Mesenchymal stem cell (in vitro differentiated cells and primary cell): ENCODE results near the gene HAPLN3.

Experiments
- DNase-seq: peaks from one replicate; pipeline ENCODE4 v3.0.0-alpha.2; 2013
- H2AFZ ChIP-seq: one replicate; pipeline ENCODE4 v1.6.1; 2013; ENCODE audit warnings: low read depth, mild to moderate bottlenecking, control low read depth, inconsistent platforms, low read length, moderate library complexity
- H2AK5ac ChIP-seq: 2 replicates; pipeline ENCODE4 v1.6.1; 2013; ENCODE audit warnings: low read length, moderate library complexity, mild to moderate bottlenecking, inconsistent platforms; ENCODE audit not compliant: severe bottlenecking
- H2BK120ac ChIP-seq: one replicate; pipeline ENCODE4 v1.6.1; 2013; ENCODE audit warnings: low read depth, mild to moderate bottlenecking, inconsistent platforms, low read length, moderate library complexity
- H2BK12ac ChIP-seq, 2 experiments: one replicate each; pipeline ENCODE4 v1.6.1; 2013; ENCODE audit warnings: inconsistent platforms in 2 of 2, low read length in 2 of 2, mild to moderate bottlenecking in 2 of 2, moderate library complexity in 2 of 2, control low read depth in 1 of 2
- H2BK15ac ChIP-seq: one replicate; pipeline ENCODE4 v1.6.1; 2013; ENCODE audit warnings: mild to moderate bottlenecking, low read depth, inconsistent platforms; ENCODE audit not compliant: poor library complexity, severe bottlenecking
- H2BK5ac ChIP-seq: 2 replicates; pipeline ENCODE4 v1.6.1; 2013; ENCODE audit warnings: low read depth, mild to moderate bottlenecking, low read length, control low read depth, inconsistent platforms; ENCODE audit not compliant: poor library complexity, severe bottlenecking
- H3K14ac ChIP-seq, 2 experiments: one replicate each; pipeline ENCODE4 v1.6.1; 2013; ENCODE audit warnings: inconsistent platforms in 2 of 2, low read length in 2 of 2, control low read depth in 1 of 2, mild to moderate bottlenecking in 1 of 2, moderate library complexity in 1 of 2
- H3K18ac ChIP-seq, 2 experiments: one replicate each; pipeline ENCODE4 v1.6.1; 2013; ENCODE audit warnings: inconsistent platforms in 2 of 2, low read length in 2 of 2, control low read depth in 1 of 2, low read depth in 1 of 2, mild to moderate bottlenecking in 1 of 2
- H3K23ac ChIP-seq, 2 experiments: one replicate each; pipeline ENCODE4 v1.6.1; 2013; ENCODE audit warnings: inconsistent platforms in 2 of 2, low read length in 2 of 2, mild to moderate bottlenecking in 2 of 2, moderate library complexity in 2 of 2, control low read depth in 1 of 2
- H3K27ac ChIP-seq: 2 replicates; pipeline ENCODE4 v1.5.1; 2013; ENCODE audit warnings: mild to moderate bottlenecking, moderate library complexity, low read length, control low read depth, inconsistent platforms; ENCODE audit not compliant: poor library complexity, severe bottlenecking
- H3K27me3 ChIP-seq, 2 experiments: 2 replicates each; pipeline versions ENCODE4 v1.6.1 to v1.7.0; 2013; ENCODE audit warnings: low read length in 2 of 2, mild to moderate bottlenecking in 2 of 2, moderate library complexity in 2 of 2, control low read depth in 1 of 2, inconsistent platforms in 1 of 2; ENCODE audit not compliant: control insufficient read depth in 1 of 2, insufficient read depth in 1 of 2
- H3K36me3 ChIP-seq, 2 experiments: 2 replicates each; pipeline versions ENCODE4 v1.6.1 to v1.7.0; 2013; ENCODE audit warnings: low read length in 2 of 2, control low read depth in 1 of 2, inconsistent platforms in 1 of 2, low read depth in 1 of 2, mild to moderate bottlenecking in 1 of 2; ENCODE audit not compliant: insufficient read depth in 2 of 2, control insufficient read depth in 1 of 2
- H3K4ac ChIP-seq, 2 experiments: one replicate each; pipeline ENCODE4 v1.6.1; 2013; ENCODE audit warnings: inconsistent platforms in 2 of 2, low read length in 2 of 2, mild to moderate bottlenecking in 2 of 2, moderate library complexity in 2 of 2, control low read depth in 1 of 2, low read depth in 1 of 2
- H3K4me1 ChIP-seq: 2 replicates; pipeline ENCODE4 v1.6.1; 2013; ENCODE audit warnings: low read depth, low read length, control low read depth; ENCODE audit not compliant: control insufficient read depth, insufficient read depth
- H3K4me2 ChIP-seq: 2 replicates; pipeline ENCODE4 v1.6.1; 2013; ENCODE audit warnings: low read length, mild to moderate bottlenecking, inconsistent platforms; ENCODE audit not compliant: poor library complexity, severe bottlenecking
- H3K4me3 ChIP-seq, 2 experiments: 2 replicates each; pipeline versions ENCODE4 v1.5.1 to v1.7.0; 2013; ENCODE audit warnings: low read length in 2 of 2, mild to moderate bottlenecking in 2 of 2, control low read depth in 1 of 2, low read depth in 1 of 2; ENCODE audit not compliant: insufficient read depth in 1 of 2
- H3K79me1 ChIP-seq: replicated peaks from 2 replicates; pipeline ENCODE4 v1.6.1; 2013; ENCODE audit warnings: mild to moderate bottlenecking, control low read depth, low read length, inconsistent platforms; ENCODE audit not compliant: poor library complexity, severe bottlenecking
- H3K9ac ChIP-seq: 2 replicates; pipeline ENCODE4 v1.7.0; 2013; ENCODE audit warnings: mild to moderate bottlenecking, low read length, moderate library complexity
- H3K9me3 ChIP-seq: 2 replicates; pipeline ENCODE4 v1.7.0; 2013; ENCODE audit warnings: mild to moderate bottlenecking, low read length; ENCODE audit not compliant: control insufficient read depth
- H4K8ac ChIP-seq: one replicate; pipeline ENCODE4 v1.6.1; 2013; ENCODE audit warnings: inconsistent platforms, mild to moderate bottlenecking, low read length, moderate library complexity
- H4K91ac ChIP-seq: one replicate; pipeline ENCODE4 v1.6.1; 2013; ENCODE audit warnings: mild to moderate bottlenecking, low read length, inconsistent platforms
- WGBS: methylation state at CpG from one replicate; pipeline ENCODE4 v1.1.7; 2013; ENCODE audit warnings: mixed read lengths; 5-methylcytosine and 5-hydroxymethylcytosine counted together

HAPLN3 gene

GRCh38 chr15:88913850-88914169 lies 18.5 kb upstream of the HAPLN3 start:
- Histone ChIP-seq H3K4me1 (peaks cover 26% of the 10 kb centered on the region), H3K79me1 (peaks cover 13% of the 10 kb centered on the region), H3K23ac (no peak overlapping the region), H4K8ac (no peak overlapping the region), H3K36me3 (peaks cover 0 to 17% of the 10 kb centered on the region in 2 experiments), H3K27me3 (no peaks in the 10 kb centered on the region), H3K4me2 (peak overlapping the region; percentile 91), H3K18ac (no peak overlapping the region), H3K14ac (no peak overlapping the region), H2BK120ac (no peak overlapping the region), H2BK12ac (no peak overlapping the region), H3K27ac (no peak overlapping the region), H2AK5ac (no peak overlapping the region), H3K9me3 (no peaks in the 10 kb centered on the region), H3K4me3 (peak overlapping the region in 1 of 2 experiments; percentile 90), H3K9ac (peak overlapping the region; percentile 90), H4K91ac (no peak overlapping the region), H2AFZ (no peak overlapping the region), H3K4ac (no peak overlapping the region), H2BK5ac (no peak overlapping the region), H2BK15ac (no peak overlapping the region)
- WGBS = 100% methylated on average over 3 of the region's 4 CpGs
- DNase-seq = no peak

- peak within 1 kb of the TSS; percentile 87 for H4K91ac ChIP-seq
- peak within 1 kb of the TSS; percentile 44 for H3K27ac ChIP-seq
- no peaks in the 10 kb centered on the region for H3K27me3 ChIP-seq
- no peaks in the 10 kb centered on the region for H3K9me3 ChIP-seq
- peak within 1 kb of the TSS; percentile 91 for H4K8ac ChIP-seq
- peak; percentile 73 for DNase-seq
- H3K4me2 ChIP-seq = peak within 1 kb of the TSS; percentile 91
- peak within 1 kb of the TSS; percentile 90 to 95 for H3K4me3 ChIP-seq
- peaks cover 4 to 23% of the 10 kb centered on the region in 2 experiments for H3K36me3 ChIP-seq
- peak within 1 kb of the TSS in 1 of 2 experiments; percentile 78 for H3K4ac ChIP-seq
- H3K79me1 ChIP-seq = peaks cover 18% of the 10 kb centered on the region
- peak within 1 kb of the TSS; percentile 91 to 99 for H3K18ac ChIP-seq
- no peak within 1 kb of the TSS for H2AK5ac ChIP-seq
- H3K9ac ChIP-seq = peak within 1 kb of the TSS; percentile 90
- peaks cover 23% of the 10 kb centered on the region for H3K4me1 ChIP-seq
- peak within 1 kb of the TSS; percentile 70 to 99 for H2BK12ac ChIP-seq
- peak within 1 kb of the TSS in 1 of 2 experiments; percentile 49 for H3K14ac ChIP-seq
- H2BK120ac ChIP-seq = peak within 1 kb of the TSS; percentile 77
- H2BK15ac ChIP-seq = peak within 1 kb of the TSS; percentile 99
- H2AFZ ChIP-seq = peak within 1 kb of the TSS; percentile 75
- no peak within 1 kb of the TSS for H2BK5ac ChIP-seq
- WGBS = under 1% methylated on average over 42 of the region's 67 CpGs
- H3K23ac ChIP-seq = peak within 1 kb of the TSS in 1 of 2 experiments; percentile 99
These were observed 17.9 kb upstream of the HAPLN3 start, which contains the start of gene MFGE8 for GRCh38 chr15:88913017-88913849. MFGE8 (minus strand) TSS chr15:88913379; CDS start chr15:88913319, 60 bp downstream.

- Histone ChIP-seq H3K4me1 (peaks cover 23% of the 10 kb centered on the region), H3K27ac (peak overlapping the region; percentile 44), H2BK5ac (no peak overlapping the region), H3K36me3 (peaks cover 5 to 30% of the 10 kb centered on the region in 2 experiments), H3K18ac (peak overlapping the region in 1 of 2 experiments; percentile 99), H3K9ac (peak overlapping the region; percentile 90), H3K79me1 (peaks cover 21% of the 10 kb centered on the region), H4K8ac (no peak overlapping the region), H3K4ac (peak overlapping the region in 1 of 2 experiments; percentile 9), H3K27me3 (no peaks in the 10 kb centered on the region), H2BK15ac (no peak overlapping the region), H3K14ac (peak overlapping the region in 1 of 2 experiments; percentile 49), H3K4me3 (peak overlapping the region; percentile 90 to 95), H2AFZ (no peak overlapping the region), H2BK12ac (peak overlapping the region in 1 of 2 experiments; percentile 33), H3K9me3 (no peaks in the 10 kb centered on the region), H2AK5ac (no peak overlapping the region), H3K23ac (peak overlapping the region in 1 of 2 experiments; percentile 15), H4K91ac (no peak overlapping the region), H3K4me2 (peak overlapping the region; percentile 91), H2BK120ac (peak overlapping the region; percentile 77)
- WGBS = 3% methylated on average over 20 of the region's 20 CpGs
- DNase-seq = peak; percentile 56
These were observed 17.2 kb upstream of the HAPLN3 start for GRCh38 chr15:88912500-88912921.

GRCh38 chr15:88911766-88912118 lies 16.4 kb upstream of the HAPLN3 start:
- no peak overlapping the region for H4K8ac ChIP-seq
- no peak overlapping the region for H2BK5ac ChIP-seq
- peaks cover 21% of the 10 kb centered on the region for H3K79me1 ChIP-seq
- no peak overlapping the region for H2BK15ac ChIP-seq
- H3K18ac ChIP-seq = peak overlapping the region in 1 of 2 experiments; percentile 1
- H3K9ac ChIP-seq = peak overlapping the region; percentile 90
- peaks cover 9 to 38% of the 10 kb centered on the region in 2 experiments for H3K36me3 ChIP-seq
- H3K27ac ChIP-seq = no peak overlapping the region
- H3K4me3 ChIP-seq = peak overlapping the region in 1 of 2 experiments; percentile 90
- no peak overlapping the region for H2BK120ac ChIP-seq
- H3K4ac ChIP-seq = no peak overlapping the region
- 41% methylated on average over 3 of the region's 5 CpGs for WGBS
- no peak overlapping the region for H4K91ac ChIP-seq
- peak; percentile 54 for DNase-seq
- H2AFZ ChIP-seq = no peak overlapping the region
- H3K14ac ChIP-seq = no peak overlapping the region
- peaks cover 23% of the 10 kb centered on the region for H3K4me1 ChIP-seq
- no peaks in the 10 kb centered on the region for H3K9me3 ChIP-seq
- H3K4me2 ChIP-seq = peak overlapping the region; percentile 91
- H2AK5ac ChIP-seq = no peak overlapping the region
- H3K27me3 ChIP-seq = no peaks in the 10 kb centered on the region
- H2BK12ac ChIP-seq = peak overlapping the region in 1 of 2 experiments; percentile 51
- H3K23ac ChIP-seq = no peak overlapping the region
